Endometrium (tissue), 2 donors: ENCODE measurements around the gene RNF5.

Source experiments
- FAIRE-seq: peaks from 2 replicates; lab custom pipeline; 2012; peaks lifted over from hg19 to GRCh38; lab: Jason Lieb, UNC
- donor health status: control.
- donor health status: control.

RNF5 gene

DNA sequence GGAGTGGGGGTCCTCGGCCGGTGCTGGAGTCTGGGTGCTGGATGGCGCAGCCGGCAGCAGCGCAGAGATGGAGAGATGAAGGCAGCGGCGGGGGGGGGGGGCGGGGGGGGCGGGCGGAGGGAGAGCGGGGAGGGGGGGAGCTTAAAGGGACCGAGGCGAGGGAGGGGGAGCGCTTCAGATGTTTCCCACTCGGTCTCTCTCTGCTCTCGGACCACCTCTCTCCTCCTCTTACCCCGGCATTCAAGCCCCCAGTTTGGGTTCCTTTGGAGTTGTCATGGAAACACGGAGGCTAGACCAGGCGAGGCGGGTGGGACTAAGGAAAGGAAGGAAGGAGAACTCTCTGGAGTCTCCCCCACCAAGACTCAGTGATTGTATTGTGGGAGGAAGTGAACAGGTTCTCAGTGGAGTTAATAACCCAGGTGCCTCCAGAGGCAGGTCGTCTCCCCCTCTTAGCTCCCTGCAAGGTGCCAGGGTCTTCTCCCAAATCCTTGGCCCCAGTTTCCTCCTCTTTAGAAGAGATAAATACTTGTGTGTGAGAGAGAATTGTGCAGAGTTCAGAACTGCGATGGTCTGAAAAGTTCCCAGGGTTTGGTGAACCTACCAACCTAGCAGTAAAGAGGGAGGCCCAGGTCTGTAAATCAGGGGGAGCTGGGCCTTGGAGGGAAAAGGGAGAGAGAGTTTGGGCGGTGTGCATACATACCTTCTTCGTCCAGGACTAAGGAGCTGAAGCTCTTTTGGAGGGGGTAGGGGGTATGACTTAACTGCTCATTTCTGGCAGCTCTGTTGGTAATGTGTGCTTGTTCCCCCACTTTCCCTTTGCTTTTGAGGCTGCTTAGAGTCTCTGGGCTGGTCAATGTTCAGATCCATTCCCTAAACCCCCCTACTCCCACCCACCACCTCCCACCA is 26.1 kb upstream of the RNF5 start, which contains the start of gene PRRT1:
Gene PRRT1, minus strand, starts transcription at position 77 of the 906 bp plus-strand sequence. CDS start 112 bp downstream, outside the sequence.
- FAIRE-seq, result no peak

DNA sequence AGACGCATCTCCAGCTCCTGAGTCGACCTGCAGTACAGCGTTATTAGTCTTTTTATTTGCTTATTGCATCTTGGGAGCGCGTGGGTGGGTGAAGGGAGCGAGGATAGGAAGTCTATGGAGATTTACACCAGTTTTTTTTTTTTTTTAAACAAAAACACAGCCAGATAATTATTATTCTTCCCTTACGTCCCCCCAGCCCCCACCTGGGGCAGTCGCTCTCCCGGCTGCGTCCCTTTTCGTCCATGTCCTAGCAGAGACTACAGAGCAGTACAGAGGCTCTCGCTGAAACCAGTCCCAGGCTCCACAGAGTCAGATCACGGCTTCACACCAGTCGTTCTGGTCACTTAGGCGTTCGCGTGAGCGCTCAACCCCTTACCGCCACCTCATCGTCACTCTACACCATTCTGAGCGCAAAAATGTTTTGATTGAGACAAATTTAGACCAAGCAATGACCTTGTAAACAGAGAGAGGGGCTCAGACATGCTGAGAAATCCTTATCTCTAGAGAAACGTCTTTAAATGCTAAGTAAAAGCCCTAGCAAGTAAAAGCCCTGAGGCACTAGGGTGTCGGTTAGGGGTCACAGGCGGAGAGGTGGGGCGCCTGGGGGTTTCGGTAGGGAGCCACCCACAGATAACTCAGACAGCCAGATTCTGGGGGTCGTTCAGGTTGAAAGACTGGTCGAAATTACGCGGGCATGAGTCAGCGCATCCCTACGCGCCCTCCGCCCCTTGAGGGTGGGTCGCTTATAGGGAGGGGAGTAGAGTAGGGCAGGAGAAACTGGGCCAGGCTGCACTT is 25.2 kb upstream of the RNF5 start:
- no peak for FAIRE-seq

DNA sequence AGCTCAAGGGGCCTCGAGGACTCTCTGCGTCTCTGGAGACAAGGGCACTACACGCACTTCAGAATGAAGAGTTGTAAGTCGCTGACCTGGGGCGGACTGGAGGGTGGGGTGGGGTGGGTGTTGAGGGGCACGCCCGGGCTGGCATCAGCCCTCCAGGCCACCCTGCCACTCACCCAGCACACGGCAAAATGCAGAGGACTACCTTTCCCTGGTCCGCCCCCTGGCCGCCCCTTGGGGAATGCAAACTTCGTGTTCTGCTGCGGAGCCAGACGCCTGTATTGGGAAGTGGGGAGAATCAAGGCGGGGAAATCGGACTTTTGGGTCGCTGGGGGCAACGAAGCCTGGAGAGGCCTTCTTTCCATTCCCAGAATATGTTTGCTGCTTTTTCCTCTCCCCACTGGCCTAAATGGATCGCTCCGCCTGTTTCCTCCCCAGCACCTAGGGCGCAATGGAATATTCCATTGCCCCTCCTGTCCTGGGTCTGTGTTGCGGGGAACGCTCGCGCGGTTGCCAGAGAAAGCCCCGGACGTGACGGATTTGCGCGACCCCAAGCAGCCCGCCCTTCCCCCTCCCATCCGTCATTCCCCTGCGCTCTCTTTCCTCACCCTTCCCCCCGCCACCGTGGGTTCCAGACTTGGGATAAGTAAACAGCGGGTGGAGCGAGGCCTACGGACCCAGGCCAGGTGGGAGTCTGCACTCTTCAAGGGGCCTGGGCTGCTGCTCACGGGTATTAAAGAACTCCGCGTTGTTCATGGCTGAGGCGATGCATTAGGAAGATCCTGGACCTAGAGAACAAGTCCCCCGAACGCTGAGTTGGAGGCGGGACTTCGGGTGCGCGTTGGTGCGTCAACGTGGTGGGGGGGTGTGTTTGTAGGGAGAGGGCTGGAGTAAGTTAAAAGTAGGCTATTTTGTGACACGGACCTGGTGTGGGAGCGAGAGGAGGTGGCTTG is 24.4 kb upstream of the RNF5 start, which contains the start of gene PPT2:
Gene PPT2, plus strand, starts transcription at position 578 of the 950 bp plus-strand sequence. CDS start 454 bp downstream, outside the sequence.
- FAIRE-seq, result no peak

DNA sequence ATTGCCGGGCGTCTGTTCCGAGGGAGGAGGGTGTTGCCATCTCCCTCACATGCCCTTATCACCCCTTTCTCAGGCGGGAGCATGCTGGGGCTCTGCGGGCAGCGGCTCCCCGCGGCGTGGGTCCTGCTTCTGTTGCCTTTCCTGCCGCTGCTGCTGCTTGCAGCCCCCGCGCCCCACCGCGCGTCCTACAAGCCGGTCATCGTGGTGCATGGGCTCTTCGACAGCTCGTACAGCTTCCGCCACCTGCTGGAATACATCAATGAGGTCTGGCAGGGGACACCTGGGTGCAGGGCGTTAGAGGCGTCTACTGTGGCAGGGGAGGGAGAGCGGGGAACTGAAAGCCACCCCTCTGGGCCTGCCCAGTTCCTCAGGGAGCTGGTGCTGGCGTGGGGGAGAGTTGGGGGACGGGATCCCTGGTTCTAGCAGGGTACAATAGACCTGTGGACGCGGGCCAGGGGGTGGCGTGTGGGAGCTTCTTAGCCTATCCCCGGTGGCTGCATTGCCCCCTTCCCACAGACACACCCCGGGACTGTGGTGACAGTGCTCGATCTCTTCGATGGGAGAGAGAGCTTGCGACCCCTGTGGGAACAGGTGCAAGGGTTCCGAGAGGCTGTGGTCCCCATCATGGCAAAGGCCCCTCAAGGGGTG is 23.6 kb upstream of the RNF5 start:
- no peak for FAIRE-seq

DNA sequence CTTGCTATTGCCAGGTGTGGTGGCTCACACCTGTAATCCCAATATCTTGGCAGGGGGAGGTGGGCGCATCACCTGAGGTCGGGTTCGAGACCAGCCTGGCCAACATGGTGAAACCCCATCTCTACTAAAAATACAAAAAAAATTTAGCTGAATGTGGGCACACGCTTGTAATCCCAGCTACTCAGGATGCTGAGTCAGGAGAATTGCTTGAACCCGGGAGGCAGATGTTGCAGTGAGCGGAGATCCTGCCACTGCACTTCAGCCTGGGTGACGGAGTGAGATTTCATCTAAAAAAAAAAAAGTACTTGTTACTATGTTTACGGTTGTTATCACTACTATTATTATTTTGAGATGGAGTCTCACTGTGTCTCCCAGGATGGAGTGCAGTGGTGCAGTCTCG is 21.3 kb upstream of the RNF5 start:
- no peak for FAIRE-seq

DNA sequence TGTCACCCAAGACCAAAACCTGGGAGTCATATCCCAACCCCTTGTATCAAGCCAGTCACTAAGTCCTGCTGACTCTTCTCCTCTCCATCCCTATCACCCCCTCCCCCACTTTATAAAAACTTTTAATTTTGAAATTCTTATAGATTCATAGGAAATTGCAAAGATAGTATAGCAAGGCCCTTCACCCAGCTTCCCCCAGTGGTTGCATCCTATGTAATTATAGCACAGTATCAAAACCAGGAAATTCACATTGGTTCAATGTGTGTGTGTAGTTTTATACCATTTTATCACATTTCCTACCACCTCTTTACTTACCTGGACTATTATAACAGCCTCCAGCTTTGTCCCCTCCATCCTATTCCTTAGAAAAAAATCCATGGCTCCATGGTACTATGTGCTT is 20.2 kb upstream of the RNF5 start:
- FAIRE-seq, result no peak

DNA sequence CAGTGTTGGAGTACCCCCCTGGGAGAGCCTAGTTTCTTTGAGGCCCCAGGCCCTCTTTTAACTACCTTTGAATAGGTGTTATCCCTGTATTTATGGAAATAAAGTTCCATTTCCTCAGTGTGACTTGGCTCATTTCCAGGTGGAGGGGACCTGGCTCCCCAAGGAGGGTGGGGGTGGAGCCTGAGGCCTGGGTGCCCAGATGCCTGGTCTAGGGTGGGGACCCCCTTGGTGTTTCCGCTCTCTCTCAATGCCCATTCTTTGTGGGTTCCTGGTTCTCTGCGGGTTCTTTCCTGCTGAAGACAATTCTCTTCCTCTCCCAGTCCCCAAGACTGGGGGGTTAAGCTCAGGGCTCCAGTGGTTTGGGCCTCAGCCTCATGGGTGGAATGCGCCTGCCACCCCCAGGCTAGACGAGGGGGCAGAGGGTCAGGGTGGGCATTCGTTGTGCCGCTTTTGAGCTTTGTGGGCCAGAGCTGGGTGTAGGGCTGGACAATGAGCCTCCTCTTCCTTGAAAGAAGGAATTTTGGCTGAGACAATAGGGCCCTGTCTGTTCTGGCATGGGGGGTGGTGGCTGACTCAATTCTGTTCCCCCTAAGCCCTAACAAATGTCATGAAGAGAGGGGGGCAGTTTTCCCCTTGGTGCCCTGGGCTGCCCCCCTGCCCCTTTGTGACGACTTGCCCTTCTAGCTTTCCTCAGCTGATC is 14.5 kb upstream of the RNF5 start:
- FAIRE-seq, result no peak

DNA sequence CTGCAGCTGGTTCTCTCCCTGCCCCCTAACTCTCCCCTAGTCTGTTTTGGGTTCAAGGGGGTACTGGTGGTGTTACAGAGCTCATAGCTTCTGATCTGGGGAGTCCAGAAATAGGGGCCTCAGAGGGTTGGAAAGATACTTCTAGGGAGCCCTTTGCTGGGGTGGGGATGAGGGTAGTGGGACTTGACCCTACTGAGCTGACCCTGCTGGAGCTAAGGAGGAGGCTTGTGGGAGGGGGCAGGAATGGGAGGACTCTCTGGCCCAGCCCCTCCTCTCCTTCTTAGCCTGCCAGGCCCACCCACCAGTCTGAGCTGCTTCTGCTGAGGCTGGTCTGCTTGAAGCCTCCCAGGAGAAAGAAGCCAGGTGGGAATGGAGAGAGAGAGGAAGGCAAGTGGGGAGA is 13.9 kb upstream of the RNF5 start, which contains the start of gene EGFL8:
Gene EGFL8, plus strand, starts transcription at position 301 of the 400 bp plus-strand sequence. CDS start 1,571 bp downstream, outside the sequence.
- no peak for FAIRE-seq

DNA sequence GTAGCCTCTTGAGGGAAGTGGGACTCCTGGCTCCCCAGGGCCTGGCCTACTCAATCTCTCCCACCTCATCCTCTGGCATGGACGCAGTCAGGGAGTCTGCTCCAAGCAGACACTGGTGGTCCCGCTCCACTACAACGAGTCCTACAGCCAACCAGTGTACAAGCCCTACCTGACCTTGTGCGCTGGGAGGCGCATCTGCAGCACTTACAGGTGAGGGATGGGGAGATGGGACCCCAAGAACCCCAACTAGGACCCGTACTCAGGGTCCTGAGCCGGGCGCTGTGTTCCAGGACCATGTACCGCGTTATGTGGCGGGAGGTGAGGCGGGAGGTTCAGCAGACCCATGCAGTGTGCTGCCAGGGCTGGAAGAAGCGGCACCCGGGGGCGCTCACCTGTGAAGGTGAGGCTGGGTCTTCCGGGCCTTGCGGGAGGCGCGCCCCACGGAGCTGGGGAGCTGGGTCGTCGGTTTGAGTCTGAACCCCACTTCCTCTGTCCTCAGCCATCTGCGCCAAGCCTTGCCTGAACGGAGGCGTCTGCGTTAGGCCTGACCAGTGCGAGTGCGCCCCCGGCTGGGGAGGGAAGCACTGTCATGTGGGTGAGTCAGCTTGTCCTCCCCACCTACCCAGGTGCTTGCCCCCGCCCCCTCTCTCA is 11.7 kb upstream of the RNF5 start:
- no peak for FAIRE-seq

DNA sequence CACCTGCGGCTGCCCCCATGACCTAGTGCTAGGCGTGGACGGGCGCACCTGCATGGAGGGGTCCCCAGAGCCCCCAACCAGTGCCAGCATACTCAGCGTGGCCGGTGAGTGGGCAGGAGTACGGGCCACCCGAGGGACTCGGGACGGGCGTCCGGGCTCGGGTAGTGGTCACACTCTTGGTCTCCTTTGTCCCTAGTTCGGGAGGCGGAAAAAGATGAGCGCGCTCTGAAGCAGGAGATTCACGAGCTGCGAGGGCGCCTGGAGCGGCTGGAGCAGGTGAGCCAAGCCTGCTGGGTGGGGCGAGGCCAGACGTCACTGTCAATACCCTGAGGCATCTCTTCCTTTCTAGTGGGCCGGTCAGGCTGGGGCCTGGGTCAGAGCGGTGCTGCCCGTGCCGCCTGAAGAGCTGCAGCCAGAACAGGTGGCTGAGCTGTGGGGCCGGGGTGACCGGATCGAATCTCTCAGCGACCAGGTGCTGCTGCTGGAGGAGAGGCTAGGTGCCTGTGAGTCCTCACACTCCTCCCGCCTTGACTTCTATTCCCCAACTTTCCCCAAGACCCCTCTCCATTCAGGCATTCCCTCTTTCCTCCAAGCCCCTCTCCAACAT is 10.9 kb upstream of the RNF5 start:
- no peak for FAIRE-seq

DNA sequence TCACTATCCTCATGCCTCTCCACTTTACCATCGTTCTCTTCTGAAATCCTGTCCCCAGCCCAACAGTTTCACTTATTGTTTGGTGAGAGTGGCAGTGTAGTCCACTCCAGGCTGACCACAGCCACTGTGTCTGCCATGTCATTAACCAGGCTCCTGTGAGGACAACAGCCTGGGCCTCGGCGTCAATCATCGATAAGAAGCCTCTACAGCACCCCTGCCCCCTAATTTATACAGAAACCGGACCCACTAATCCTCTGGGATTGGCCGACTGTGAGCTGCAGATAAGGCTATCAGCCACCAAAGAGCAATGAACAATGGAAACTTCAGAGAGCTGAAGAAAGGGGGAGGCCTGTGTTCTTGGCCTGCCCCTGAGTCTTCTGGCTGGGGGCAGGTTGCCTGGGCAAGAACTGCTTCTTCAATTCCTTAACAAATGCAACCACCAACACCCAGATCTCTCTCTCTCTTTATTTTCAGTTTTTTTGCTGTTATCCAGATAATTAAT is 10.4 kb upstream of the RNF5 start:
- FAIRE-seq, result no peak

DNA sequence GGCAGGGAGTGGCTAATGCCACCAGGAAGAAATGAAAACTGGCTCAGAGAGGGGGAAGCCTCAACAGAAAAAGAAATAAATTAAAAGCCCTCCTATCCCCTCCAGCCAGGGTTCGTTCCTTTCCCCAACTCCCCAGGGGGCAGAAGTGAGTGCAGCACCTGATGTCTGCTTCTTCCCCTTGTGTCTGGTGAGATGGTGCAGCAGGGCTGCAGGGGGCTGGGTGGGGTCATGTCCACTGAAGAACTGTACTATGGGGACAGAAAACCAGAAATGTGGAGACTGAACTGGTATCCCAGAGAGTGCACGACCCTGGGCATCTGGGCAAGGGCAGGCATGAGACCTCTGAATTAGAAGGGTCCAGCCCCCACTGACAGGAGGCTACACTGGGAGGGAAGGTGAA is 9.9 kb upstream of the RNF5 start:
- no peak for FAIRE-seq

DNA sequence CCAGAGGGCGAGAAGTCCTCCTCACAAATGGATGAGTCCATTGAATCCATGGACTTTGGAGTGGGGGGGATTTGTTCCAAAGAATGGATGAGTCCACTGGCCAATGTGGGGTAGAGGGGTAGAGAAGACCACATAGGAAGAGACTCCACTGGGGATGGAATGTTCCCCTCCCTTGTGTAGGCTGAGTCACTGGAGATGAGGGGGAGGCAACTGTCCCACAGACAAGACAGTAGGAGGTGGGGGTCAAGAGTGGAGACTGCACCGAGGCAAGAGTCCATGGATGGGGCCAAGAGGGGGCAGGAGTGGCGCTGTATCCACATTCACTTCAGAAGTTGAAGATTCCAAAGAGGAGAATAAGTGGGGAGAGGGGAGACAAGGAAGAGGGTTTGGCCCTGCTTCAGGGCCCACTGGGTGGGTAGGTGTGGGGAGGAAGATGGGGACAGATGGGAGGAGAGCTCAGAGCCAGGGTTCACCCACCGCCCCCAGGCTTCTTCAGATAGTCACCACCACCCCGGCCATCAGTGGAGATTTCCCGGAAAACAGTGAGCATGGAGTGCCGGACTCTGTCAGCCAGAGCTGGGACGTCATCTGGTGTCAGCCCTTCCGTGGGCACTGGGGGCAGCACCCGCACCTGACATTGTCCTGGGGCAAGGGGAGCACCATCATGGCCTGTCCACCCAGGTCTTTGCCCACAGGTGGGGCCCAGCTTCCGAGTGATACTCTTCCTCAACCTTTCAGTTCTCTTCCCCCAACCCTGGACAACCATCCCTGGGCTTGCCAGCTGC is 9.2 kb upstream of the RNF5 start:
- FAIRE-seq, result no peak

DNA sequence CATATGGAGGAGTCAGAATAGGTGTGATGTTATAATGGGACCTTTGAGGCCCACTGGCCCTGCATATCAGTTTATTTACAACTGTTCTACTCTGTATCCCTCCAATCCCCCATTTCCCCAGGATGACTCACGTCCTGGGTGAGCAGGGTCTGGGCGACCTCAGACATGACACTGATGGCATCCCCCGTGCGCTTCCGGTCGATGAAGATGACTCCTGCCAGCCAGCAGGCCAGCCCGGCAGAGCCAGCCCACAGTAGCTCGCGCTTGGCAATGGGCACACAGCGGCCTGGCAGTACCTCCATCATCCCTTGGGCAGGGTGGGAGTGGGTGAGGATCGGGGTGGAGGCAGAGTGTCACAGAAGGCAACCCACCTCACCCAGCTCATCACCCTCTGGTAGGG is 7.9 kb upstream of the RNF5 start:
- FAIRE-seq, result no peak

DNA sequence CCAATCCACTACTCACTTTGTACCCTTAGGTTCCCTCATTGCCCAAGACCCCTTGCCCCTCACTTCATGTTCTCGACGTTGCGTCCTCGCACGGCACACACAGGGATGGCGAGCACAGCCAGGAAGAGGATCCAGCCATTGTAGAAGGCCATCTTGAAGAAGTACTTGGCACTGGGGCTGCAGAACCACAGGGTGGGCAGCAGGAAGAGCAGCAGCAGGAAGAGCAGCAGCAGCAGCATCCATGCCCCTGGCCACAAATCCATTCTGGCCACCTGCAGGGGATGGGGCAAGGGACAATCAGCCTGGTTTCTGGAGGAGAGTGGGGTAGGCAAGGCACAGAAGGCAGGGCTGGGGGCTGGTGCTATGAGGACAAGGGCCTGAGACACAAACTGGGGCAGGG is 7.0 kb upstream of the RNF5 start:
- no peak for FAIRE-seq

DNA sequence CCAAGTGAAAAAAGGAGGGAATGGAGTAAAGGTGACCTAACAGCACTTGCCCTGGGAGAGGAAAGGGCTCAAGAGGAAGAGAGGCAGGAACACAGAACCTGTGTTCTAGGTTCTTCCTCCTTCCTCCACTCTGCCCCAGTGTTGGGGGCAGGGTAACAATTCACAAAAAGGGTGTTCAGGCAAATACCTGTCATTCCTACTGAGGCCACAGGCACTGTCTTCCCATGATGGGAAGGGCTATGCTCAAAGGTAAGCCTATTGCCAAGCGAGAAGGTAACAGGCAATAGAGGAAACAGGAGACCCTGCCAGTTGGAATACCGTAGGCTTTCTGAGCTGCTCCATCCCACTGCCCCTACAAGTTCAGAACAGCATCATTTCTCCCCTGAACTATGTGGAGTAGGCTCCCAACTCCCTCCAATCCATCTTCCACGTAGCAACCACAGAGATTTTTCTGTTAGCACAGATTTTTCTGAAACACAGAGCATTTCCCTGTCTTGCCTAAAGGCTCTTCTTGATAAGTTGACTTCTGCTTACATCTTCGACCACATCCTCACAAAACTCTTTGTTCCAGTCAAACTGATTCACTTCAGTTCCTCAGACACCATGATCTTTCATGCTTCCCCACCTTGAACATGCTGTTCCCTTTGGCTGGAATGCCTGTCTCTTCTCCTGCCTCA is 5.0 kb upstream of the RNF5 start:
- no peak for FAIRE-seq

DNA sequence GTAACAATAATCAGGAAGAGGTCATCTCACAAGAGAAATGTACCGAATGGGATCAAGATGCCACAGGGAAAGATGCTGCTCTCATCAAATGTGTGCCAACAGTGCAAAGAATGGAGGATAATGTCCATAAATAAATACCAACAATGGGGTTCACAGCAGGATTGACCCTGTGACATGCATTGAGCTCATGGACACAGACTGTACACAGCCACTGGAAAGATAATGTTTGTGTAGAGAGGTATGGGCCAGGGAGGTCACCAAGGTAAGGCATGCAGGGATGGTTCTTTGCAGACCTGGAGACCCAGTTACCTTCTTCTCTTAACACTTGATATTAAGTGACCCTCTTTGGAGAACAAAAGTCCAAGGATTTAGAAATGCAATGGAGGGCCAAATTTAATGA is 3.8 kb upstream of the RNF5 start:
- no peak for FAIRE-seq

DNA sequence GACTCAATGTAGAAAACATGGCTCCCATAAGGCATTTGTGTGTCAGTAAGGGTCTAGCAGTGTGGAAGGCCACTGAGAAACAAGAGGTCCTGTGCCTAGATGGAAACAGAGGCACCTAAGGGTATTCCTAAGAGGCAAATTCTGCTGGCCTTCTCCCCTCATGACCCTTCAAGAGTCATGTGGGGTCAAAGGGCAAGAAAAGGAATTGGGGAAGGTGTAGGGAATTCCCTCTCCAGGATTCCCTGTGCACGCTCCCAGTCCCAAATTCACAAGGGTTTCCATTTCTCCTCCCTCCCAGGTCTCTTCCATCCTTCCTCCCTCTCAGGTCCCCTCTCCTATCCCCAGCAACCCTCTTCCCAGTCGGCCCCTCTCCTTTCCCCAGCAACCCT is 2.9 kb upstream of the RNF5 start:
- no peak for FAIRE-seq
